Lower leg skin (tissue), 4 donors: Measurements from ENCODE around the gene USP40. TPM values are rescaled to one million over a fixed set of nuclear protein-coding genes. Genes with fewer than 3 reads are reported as not detected.

Experiments
- DNase-seq, 2 donors: peaks; one replicate each; pipeline ENCODE4 v3.0.0-alpha.2; 2019; ENCODE audit warnings: low spot score in 2 of 2
- H3K4me3 ChIP-seq: fragments of 200-600 bp; sonication (generic); 2 replicates; pipeline ENCODE4 v1.5.1; 2017; ENCODE audit warnings: mild to moderate bottlenecking, low read depth; ENCODE audit not compliant: poor library complexity, severe bottlenecking
- CTCF ChIP-seq, 3 donors: fragments of 450-650 bp; IDR thresholded peaks; one replicate each; pipeline ENCODE4 v1.5.1; 2016; ENCODE audit warnings: antibody characterized with exemption in 3 of 3, mild to moderate bottlenecking in 3 of 3, moderate library complexity in 2 of 3
- POLR2A ChIP-seq, 2 donors: fragments of 450-650 bp; IDR thresholded peaks; one replicate each; pipeline ENCODE4 v1.6.1; 2016 to 2017; ENCODE audit warnings: antibody characterized with exemption in 2 of 2, mild to moderate bottlenecking in 1 of 2, moderate library complexity in 1 of 2
- WGBS, 2 donors: methylation state at CpG; one replicate each; pipeline ENCODE4 v1.1.5; 2018; 5-methylcytosine and 5-hydroxymethylcytosine counted together
- intact Hi-C: fragments of 100-400 bp; cut with DNase I; formaldehyde crosslinking; loops from one replicate; pipeline ENCODE4 v1.15.0; 2023; ENCODE audit warnings: low total_unique reads
- total RNA-seq, 4 donors: library from RNA; depleted of rRNA; stranded (reverse); fragments of >200 nt; gene quantifications; one replicate each; pipeline ENCODE4 v1.1.0, GENCODE V29; 2016

USP40 gene
- total RNA-seq, 4 donors from 2014 or later: 26.9 to 38.7 (median 37.4) TPM

GRCh38 chr2:233449081-233449901 lies 117.3 kb downstream of the USP40 start:
- WGBS, 2 donors: 74 to 75% methylated on average over 31 of the region's 31 CpGs
- DNase-seq: peak in 1 of 2 donors; percentile 85
- TF ChIP-seq CTCF (IDR thresholded peaks at IDR 0.05) (no peak), POLR2A (IDR thresholded peaks at IDR 0.05) (no peak)
- intact Hi-C loops: no loop called here
- no peak overlapping the region for H3K4me3 ChIP-seq

- TF ChIP-seq POLR2A (IDR thresholded peaks at IDR 0.05): no peak
- no peak for TF ChIP-seq CTCF (IDR thresholded peaks at IDR 0.05)
- 93 to 98% methylated on average over 4 of the region's 4 CpGs for WGBS, 2 donors
- peak in 1 of 2 donors; percentile 4 for DNase-seq
- H3K4me3 ChIP-seq: no peak overlapping the region
- intact Hi-C loops: no loop called here
These were observed 118.0 kb downstream of the USP40 start for GRCh38 chr2:233448575-233448974.

- WGBS, 2 donors: 81 to 86% methylated on average over 11 of the region's 11 CpGs
- H3K4me3 ChIP-seq: no peak overlapping the region
- peak in 1 of 2 donors; percentile 71 for DNase-seq
- intact Hi-C loops: no loop called here
- TF ChIP-seq POLR2A (IDR thresholded peaks at IDR 0.05) (no peak), CTCF (IDR thresholded peaks at IDR 0.05) (no peak)
These were observed 118.4 kb downstream of the USP40 start for GRCh38 chr2:233448220-233448559.

GRCh38 chr2:233447506-233448219 lies 118.9 kb downstream of the USP40 start:
- intact Hi-C loops: no loop called here
- WGBS, 2 donors: 96% methylated on average over 13 to 15 of the region's 15 CpGs
- TF ChIP-seq POLR2A (IDR thresholded peaks at IDR 0.05) (no peak), CTCF (IDR thresholded peaks at IDR 0.05) (no peak)
- H3K4me3 ChIP-seq: no peak overlapping the region
- DNase-seq: peak in 1 of 2 donors; percentile 76

GRCh38 chr2:233446606-233447305 lies 119.8 kb downstream of the USP40 start:
- no peak overlapping the region for H3K4me3 ChIP-seq
- DNase-seq: peak in 1 of 2 donors; percentile 83
- WGBS, 2 donors: 88 to 94% methylated on average over 32 to 37 of the region's 37 CpGs
- intact Hi-C loops: no loop called here
- no peak for TF ChIP-seq CTCF (IDR thresholded peaks at IDR 0.05)
- TF ChIP-seq POLR2A (IDR thresholded peaks at IDR 0.05): no peak
